Hepatocyte (in vitro differentiated cells): ENCODE results near the gene BBLN.

Source experiments
- CTCF ChIP-seq: fragments of 200-600 bp; sonication (generic); IDR thresholded peaks from 2 replicates; pipeline ENCODE4 v1.5.1; 2016; ENCODE audit warnings: antibody characterized with exemption, mild to moderate bottlenecking; ENCODE audit not compliant: poor library complexity
- EZH2 ChIP-seq: fragments of 200-600 bp; sonication (generic); IDR thresholded peaks from 2 replicates; pipeline ENCODE4 v1.6.1; 2016; ENCODE audit warnings: antibody characterized with exemption, mild to moderate bottlenecking, borderline replicate concordance

GRCh38 chr9:128145536-128145935 lies 14.5 kb upstream of the BBLN start:
- TF ChIP-seq CTCF (no peak), EZH2 (no peak)
